ENCODE results near the gene IDH3B.

Gene IDH3B

DNA sequence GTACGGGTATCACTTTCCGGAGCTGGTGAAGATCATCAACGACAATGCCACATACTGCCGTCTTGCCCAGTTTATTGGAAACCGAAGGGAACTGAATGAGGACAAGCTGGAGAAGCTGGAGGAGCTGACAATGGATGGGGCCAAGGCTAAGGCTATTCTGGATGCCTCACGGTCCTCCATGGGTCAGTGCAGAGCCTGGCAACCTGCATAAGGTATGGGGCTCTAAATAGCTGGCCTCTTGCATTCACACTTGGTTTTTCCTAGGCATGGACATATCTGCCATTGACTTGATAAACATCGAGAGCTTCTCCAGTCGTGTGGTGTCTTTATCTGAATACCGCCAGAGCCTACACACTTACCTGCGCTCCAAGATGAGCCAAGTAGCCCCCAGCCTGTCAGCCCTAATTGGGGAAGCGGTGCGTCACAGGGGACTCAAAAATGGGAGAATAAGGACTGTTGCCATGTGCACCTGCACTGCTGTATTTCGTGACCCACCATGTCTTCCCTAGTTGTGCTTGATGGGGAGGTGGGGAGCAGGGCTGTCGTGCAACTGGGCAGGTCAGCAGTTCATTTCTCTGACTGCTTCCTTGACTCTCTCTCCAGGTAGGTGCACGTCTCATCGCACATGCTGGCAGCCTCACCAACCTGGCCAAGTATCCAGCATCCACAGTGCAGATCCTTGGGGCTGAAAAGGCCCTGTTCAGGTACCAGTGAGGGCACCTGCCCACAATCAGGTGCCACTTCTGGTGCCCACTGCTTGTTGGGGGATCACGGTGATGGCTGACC is 8.5 kb downstream of the IDH3B start:
- DNase-seq: no peak

DNA sequence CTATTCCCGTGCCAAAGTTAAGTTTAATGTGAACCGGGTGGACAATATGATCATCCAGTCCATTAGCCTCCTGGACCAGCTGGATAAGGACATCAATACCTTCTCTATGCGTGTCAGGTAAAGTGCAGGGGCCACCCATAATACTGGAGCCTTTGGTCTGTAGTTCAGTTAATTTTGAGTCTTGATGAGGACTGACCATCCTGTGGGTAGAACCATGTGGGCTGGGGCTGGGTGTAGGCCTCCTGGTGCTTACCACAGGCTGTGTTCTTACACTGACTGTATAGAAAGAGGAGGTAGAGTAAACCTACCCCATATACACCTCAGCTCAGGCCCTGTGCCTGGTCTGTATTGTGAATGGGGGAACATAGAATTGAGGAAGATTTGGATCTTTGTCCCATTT is 9.2 kb downstream of the IDH3B start:
- no peak for DNase-seq

DNA sequence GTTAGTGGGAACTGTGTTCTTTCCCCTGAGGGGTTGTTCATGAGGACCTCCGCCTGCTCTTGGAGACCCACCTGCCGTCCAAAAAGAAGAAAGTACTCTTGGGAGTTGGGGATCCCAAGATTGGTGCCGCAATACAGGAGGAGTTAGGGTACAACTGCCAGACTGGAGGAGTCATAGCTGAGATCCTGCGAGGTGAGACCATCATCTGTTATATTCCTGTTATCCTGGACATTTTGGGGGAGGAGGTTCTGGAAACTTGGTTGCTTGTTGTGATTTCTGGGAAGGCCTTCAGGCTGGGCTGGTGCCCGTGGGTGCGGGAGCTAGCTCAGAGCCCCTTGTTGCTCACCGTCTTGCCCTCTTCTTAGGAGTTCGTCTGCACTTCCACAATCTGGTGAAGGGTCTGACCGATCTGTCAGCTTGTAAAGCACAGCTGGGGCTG is 9.6 kb downstream of the IDH3B start:
- DNase-seq: no peak

DNA sequence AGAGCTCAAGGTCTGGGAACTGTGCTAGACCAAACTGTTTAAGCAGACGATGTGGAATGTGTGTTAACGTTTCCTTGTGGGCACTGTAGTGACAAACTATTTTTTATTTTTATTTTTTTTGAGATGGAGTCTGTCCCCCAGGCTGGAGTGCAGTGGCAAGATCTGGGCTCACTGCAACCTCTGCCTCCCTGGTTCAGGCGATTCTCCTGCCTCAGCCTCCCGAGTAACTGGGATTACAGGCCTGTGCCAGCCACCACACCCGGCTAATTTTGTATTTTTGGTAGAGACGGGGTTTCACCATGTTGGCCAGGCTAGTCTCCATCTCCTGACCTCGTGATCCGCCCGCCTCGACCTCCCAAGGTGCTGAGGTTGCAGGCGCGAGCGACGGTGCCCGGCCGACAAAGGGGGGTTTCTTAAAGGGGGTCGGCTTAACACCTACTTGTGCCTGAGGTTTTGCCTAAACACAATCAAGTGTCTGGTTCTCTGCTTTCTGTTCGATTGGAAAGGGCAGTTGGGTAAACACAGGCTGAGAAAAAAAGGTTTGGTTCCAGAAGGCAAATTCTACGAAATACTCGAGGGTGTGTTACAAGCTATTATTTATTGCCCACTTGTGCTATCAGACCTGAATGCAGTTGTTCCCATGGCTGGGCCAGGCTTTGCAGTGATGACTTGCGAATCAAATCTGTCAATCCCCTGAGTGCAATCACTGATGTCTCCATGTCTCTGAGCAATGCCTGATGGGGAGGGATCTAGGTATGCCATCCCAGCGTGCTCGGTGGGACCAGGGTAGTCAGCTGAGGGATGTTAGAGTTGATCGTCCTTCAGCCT is 10.2 kb downstream of the IDH3B start:
- DNase-seq: no peak

DNA sequence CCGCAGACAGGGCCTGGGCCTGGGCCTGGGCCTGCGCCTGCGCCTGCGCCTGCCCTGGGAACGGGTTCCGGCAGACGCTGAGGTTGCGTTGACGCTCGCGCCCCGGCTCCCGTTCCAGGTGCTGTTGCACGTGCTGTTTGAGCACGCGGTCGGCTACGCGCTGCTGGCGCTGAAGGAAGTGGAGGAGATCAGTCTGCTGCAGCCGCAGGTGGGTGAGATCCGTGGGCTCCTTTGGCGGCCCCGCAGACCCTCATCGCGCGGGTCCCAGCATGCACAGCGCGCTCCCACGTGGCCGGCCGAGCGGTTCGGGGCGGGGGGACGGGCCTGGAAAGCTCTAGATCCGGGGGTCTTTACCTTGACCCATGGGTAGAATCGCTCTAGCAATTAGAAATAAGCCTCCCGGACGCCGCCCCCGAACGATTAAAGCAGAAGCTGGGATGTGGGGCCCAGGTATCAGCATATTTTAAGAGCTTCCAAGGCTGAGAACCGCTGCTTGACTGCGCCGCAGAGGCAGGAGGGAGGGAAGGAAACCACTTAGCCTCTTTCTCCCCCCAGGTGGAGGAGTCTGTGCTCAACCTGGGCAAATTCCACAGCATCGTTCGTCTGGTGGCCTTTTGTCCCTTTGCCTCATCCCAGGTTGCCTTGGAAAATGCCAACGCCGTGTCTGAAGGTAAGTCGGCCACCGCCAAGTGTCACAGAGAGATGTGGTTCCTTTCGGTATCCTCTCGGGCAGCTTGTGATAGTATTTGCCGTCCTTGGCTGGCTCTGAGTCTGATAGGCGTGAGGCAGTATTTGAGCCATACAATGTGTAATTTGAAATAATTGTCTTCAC is 11.1 kb downstream of the IDH3B start:
- no peak for DNase-seq

DNA sequence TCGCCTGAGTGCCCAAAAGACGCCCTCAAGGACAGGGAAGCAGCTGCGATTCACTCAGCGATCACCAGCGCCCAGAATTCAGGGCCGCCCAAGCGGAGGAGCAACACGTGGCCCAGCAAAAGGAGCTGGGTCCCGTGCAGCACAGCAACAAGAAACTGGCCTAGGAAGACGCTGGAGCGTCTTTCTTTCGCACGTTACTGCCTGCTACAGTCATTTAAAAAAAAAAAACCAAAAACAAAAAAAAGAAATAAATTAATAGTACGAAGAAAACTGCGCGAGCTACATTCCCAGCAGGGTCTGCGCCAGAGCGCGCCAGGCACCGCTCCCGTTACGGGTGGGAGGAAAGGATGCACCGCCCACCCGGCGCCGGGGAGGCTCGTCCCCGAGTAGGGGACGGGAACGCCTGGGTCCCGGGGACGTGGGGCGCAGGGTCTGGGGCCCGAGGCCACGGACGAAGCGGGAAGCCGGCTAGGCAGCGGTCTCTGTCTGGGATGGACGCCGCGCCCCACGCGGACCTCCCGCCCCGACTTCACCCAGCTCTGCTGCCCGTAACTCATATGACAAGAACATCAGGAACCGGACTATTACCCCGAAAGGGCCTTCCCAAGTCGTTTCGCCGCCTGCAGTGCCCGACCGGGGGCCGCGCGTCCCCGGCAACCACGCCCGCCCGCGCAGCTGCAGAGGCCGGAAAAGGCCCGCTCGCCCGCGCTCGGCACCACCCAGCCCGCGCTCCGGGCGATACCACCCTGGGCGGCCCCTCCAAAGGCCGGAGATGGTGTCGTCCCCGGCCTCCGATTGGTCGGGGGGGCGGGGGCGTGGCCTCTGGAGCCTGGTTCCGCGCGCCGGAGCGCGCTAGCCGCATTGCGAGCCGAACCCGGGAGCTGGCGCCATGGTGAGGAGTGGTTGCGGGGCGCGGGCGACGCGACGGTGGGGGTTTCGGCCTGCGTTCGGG is 12.0 kb downstream of the IDH3B start, which contains the start of gene NOP56:
Gene NOP56, plus strand, starts transcription at position 861 of the 952 bp plus-strand sequence. Its CDS starts 29 bp downstream, at position 890.
- peak; percentile 98 for DNase-seq

DNA sequence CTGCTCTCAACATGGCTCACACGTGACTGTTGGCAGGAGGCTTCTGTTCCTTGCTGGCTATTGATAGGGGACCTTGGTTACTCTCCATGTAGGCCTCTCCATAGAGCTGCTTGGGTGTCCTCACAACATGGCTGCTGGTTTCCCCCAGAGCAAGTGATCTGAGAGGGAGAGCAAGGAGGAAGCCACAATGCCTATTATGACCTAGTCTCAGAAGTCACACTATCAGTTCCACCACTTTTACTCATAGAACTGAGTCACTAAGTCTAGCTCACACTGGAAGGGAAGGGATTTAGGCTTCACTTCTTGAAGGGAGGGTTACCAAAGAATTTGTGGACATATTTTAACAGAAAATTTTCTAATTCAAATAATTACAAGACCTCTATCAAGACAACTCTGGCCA is 20.3 kb downstream of the IDH3B start:
- DNase-seq: no peak

DNA sequence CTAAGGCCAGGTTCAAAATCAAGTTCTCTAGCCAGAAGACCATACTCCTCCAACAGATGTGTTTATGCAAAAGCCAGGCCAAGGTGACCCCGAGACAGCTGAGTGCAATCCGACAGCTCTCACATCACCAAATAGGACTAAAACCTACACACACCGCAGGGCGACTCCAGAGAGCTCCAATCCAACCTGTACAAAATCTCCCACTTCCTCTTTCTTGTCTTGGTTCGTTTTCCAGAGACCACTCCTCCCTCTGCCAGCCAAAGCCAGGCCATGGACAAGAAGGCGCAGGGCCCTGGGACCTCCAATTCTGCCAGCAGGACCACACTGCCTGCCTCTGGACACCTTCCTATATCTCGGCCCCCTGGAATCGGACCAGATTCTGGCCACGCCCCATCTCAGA is 23.1 kb downstream of the IDH3B start:
- DNase-seq: no peak

DNA sequence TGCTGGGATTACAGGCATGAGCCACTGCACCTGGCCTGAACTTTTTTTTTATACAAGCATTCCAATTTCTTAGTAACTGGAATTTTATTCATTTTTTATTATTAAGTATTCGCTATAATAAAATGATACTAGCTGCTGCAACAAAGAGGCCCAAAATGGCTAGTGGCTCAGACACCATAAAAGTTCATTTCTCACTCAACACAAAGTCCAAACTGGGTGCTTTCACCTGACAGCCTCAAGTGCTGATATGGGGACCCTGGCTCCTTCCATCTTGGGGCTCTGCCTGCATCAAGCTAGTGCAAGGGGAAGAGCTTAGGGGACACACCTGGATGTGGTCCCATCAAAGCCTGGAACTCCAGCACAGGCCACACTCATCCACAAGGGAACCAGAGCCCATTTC is 23.8 kb downstream of the IDH3B start:
- no peak for DNase-seq

DNA sequence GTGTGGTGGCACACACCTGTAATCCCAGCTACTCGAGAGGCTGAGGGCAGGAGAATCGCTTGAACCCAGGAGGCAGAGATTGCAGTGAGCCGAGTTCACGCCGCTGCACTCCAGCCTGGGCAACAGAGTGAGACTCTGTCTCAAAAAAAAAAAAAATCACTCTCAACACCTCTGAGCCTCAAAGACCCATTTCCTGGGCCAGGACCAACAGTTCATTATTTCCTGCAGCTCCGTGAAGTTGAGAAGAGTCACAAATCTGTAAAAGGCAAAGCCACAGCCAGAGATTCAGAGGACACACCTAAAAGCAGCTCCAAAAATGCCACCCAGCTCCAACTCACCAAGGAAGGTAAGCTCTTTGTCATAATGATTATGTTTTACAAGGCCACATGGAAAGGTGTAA is 26.8 kb downstream of the IDH3B start:
- no peak for DNase-seq

DNA sequence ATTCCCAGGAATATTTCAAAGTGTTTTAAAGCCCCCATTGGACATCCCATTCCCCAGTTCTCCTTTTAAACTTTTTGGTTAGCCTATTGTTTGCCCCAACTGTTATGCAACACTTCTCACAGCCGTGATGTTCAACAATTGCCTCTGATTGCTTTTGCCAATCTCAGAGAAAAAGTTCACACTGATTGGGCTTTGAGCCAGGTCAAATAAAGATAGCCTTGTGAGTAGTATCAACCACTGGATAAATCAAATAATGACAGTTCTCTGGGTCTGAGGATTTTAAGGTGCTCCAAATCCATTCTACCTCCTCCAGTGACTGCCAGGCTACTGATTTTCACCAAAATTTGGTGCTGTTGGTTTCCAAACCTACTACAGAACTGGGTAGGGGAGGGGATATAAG is 30.6 kb downstream of the IDH3B start:
- no peak for DNase-seq

DNA sequence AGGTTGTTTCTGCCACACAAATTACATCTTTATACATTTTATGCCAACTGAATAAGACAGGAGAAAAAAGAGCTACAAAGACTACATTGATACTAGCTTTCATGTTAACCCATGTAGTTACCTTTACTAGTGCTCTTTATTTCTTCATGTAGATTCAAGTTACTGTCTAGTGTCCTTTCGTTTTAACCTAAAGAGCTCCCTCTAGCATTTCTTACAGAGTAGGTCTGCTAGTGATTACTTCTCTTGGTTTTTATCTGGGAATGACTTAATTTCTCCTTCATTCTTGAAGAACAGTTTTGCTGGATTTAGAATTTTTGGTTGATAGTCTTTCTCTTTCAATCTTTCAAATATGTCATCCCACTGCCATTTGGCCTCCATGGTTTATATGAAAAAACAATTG is 32.8 kb downstream of the IDH3B start:
- DNase-seq: no peak

DNA sequence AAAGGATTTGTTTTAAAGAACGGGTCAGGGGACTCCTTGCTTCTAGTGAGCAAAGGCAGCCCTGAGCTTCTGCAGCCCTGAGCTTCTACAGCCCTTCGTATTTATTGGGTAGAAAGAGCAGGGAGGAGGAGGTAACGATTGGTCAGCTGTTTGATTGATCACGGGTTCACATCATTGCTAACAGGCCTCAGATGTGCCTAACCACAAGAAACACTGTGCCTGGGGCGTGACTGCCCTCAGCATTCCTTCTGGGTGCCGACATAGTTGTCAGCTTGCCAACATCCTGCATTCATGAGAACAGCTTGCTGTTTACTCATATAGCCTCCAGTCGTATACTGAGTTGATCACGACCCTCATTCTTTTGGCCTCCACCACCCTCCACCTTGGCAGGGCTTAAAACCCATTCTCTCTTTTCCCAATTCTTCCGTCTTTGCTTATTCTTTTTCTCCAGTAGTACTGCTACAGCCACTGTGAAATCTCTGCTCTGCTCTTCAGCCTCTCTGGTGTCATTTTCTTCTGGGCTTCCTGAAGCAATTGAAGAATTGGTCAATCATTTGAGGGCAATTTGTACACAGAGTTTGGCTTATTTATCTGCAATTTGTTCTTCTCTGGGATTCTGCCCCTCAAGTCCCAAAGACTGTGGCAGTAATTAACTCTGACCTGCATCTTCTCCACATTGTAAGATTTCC is 37.0 kb downstream of the IDH3B start:
- no peak for DNase-seq

DNA sequence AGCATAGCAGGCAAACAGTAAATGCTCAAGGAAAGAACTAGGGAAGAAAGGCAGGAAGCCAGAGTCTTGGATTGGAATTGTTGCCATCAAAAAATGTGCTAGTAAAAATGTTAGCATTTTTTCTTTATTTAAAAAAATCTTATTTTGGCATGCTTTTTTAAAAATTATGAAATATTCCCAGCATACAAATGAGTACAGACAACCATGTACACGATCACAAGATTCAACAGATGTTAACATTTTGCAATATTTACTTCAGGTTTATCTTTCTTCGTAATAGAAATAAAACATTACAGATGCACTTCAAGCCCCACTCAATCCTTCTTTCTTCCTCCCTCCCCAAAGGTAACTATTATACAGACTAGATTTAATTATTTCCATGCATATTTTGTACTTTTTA is 39.0 kb downstream of the IDH3B start:
- DNase-seq: no peak

DNA sequence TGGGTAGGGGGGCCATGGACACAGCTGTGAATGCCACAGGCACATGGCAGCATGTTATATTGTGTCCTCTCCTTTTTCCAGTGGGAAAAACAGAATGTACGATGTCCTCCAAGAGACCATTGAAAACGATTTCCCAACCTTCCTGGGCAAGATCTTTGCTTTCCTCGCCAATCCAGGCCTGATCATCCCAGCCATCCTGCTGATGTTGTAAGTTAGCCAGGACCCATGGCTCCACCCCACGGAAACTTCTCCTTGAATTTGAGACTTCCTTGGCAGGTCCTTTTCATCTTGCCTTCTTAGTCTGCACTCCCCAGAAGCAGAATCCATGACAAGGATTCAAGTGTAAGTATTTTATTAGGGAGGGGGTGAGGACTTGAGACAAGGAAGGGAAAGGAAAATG is 39.8 kb downstream of the IDH3B start:
- no peak for DNase-seq

DNA sequence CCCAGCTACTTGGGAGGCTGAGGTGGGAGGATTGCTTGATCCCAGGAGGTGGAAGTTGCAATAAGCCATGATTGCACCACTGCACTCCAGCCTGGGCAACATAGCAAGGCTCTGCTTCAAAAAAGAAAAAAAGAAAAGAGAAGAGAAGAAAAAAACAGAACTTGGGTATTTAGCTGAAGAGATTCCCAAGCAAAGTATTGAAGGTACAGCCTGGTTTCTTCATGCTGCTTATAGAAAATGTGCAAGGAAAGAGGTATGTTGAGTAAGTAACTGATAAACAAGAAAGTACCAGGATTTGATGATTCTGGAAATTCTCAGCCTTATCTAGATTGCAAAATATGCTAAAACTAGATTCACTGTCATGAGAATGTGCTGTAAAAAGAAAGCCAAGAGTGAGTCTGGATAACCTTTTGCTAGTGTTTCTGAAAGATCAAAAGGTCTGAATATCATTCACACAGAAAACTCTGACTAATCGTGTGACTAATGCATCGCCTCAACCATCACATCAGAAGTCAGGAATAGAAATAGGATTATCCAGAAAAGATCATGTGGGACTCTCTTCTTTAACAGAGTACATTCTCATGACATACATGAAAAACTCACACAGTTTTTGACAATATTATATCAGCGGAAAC is 43.9 kb downstream of the IDH3B start:
- no peak for DNase-seq

DNA sequence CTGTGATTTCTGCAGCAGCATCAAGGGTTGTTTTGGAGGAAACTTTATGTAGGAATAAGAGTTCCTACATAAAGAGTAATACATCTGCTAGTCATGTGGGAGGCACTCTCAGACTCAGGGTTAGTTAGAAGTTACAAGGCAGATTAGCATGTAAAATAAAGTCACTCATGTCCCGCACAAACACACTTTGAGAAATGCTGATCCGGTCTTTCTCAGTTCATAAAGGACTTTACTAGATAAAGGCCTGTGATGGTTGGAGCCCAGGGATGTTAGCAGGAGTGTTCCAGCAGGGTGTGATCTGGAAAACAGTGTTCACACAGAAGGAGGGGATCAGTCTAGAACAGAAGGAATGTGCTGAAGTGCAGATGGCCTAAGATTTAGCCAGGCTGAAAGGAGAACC is 44.7 kb downstream of the IDH3B start:
- DNase-seq: no peak

DNA sequence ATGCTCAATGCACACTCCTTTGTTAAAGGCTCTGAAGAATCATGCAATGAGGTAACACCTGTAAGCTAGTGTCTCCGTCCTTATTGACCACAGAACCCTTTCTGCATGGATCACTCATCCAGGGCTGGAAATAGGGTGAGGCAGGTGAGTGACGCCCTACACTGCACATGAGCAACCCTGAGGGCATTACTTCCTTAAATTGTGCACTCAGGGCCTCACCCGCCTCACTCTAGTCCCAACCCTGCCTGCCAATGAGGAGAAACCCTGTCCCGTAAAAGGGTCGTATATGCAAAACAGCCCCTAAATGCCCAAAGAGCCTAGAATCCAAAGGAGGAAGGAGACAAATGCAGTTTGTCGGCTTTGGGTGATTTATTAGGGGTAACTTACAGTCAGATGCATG is 45.2 kb downstream of the IDH3B start:
- no peak for DNase-seq

DNA sequence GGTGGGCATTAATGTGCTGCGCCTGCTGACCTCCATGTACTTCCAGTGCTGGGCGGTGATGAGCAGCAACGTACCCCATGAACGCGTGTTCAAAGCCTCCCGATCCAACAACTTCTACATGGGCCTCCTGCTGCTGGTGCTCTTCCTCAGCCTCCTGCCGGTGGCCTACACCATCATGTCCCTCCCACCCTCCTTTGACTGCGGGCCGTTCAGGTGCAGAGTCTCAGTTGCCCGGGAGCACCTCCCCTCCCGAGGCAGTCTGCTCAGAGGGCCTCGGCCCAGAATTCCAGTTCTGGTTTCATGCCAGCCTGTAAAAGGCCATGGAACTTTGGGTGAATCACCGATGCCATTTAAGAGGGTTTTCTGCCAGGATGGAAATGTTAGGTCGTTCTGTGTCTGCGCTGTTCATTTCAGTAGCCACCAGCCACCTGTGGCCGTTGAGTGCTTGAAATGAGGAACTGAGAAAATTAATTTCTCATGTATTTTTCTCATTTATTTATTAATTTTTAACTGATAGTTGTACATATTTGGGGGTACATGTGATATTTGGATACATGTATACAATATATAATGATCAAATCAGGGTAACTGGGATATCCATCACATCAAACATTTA is 46.8 kb downstream of the IDH3B start:
- no peak for DNase-seq

DNA sequence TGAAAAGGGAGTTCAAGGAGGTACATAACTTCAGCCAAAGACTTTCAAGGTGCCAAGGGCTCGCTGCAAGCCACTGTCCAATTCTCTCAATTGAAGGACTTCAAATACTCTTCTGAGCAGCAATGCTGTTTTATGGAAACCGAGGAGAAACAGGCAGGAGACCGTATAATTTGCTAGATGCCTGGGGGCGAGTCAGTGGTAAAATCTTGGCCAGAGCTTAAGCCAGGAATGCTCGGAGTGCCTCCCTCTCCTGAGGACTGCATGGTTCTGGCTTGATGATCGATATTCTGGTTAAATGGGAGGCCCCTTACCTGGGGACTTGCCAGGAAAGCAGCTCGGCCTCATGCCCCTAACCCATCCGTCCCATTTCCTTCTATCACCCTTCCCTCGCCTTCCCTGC is 47.4 kb downstream of the IDH3B start:
- DNase-seq: no peak

DNA sequence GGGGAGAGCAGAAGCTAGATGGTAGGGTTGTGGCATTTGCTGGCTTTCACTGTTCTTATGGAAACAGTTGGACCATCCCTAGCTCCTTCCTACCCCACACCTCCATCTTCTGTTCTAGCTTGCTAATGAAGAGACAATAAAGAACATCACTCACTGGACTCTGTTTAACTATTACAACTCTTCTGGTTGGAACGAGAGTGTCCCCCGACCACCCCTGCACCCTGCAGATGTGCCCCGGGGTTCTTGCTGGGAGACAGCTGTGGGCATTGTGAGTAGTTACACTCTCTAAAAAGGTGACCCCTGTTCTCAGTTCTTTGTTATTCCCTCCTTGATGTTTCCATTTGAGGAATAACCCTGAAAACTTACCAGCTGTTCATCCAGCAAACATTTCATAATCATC is 51.9 kb downstream of the IDH3B start:
- DNase-seq: no peak

Measured in activated CD4-positive, CD25-positive, alpha-beta regulatory T cell treated with anti-CD3 and anti-CD28 coated beads, Interleukin-2, amount 50 U/mL, for 72 hours (primary cell).